Uterus (tissue), 2 donors: ENCODE data around the gene PUM1.

Source experiments
- CTCF ChIP-seq, 4 experiments: fragments of 200-600 bp in 2 of 4; fragments of 450-650 bp in 2 of 4; sonication (generic) in 2 of 4; IDR thresholded peaks; one replicate each; pipeline ENCODE4 v1.5.1; 2016 to 2019; ENCODE audit warnings: antibody characterized with exemption in 4 of 4, mild to moderate bottlenecking in 2 of 4, moderate library complexity in 1 of 4
- POLR2A ChIP-seq, 2 donors: fragments of 450-650 bp; IDR thresholded peaks; one replicate each; pipeline ENCODE4 v1.6.1; 2016; ENCODE audit warnings: antibody characterized with exemption in 2 of 2, mild to moderate bottlenecking in 1 of 2, moderate library complexity in 1 of 2

- TF ChIP-seq CTCF (IDR thresholded peaks at IDR 0.05), result no peak
- no peak for TF ChIP-seq POLR2A (IDR thresholded peaks at IDR 0.05)
Measured at GRCh38 chr1:31000301-31000700, 65.2 kb downstream of the PUM1 start.
